Vagina (tissue), 2 donors: Measurements from ENCODE around the gene FAR2. TPM values are rescaled to one million over a fixed set of nuclear protein-coding genes. Genes with fewer than 3 reads are reported as not detected.

Experiments used
- DNase-seq, 2 donors: peaks; one replicate each; pipeline ENCODE4 v3.0.0-alpha.2; 2017; ENCODE audit errors: extremely low spot score in 2 of 2
- H3K27ac ChIP-seq: fragments of 200-600 bp; sonication (generic); one replicate; pipeline ENCODE4 v1.5.1; 2019
- H3K27me3 ChIP-seq: fragments of 200-600 bp; sonication (generic); one replicate; pipeline ENCODE4 v1.5.1; 2019
- H3K36me3 ChIP-seq, 2 donors: fragments of 200-600 bp; sonication (generic); one replicate each; pipeline ENCODE4 v1.5.1; 2017 to 2019
- H3K4me1 ChIP-seq: fragments of 200-600 bp; sonication (generic); one replicate; pipeline ENCODE4 v1.5.1; 2019
- H3K4me3 ChIP-seq, 2 donors: fragments of 200-600 bp; sonication (generic); 1 replicate in 1 of 2; 2 replicates in 1 of 2; pipeline ENCODE4 v1.5.1; 2016 to 2019
- H3K9me3 ChIP-seq: fragments of 200-600 bp; sonication (generic); one replicate; pipeline ENCODE4 v1.5.1; 2019
- POLR2A ChIP-seq, 2 donors: fragments of 450-650 bp; IDR thresholded peaks; one replicate each; pipeline ENCODE4 v1.6.1; 2017; ENCODE audit warnings: antibody characterized with exemption in 2 of 2, mild to moderate bottlenecking in 2 of 2, moderate library complexity in 2 of 2
- POLR2AphosphoS5 ChIP-seq, 2 donors: sonication (generic); formaldehyde crosslinking; IDR thresholded peaks; one replicate each; pipeline ENCODE4 v1.9.0; 2017; ENCODE audit warnings: antibody characterized with exemption in 2 of 2, mild to moderate bottlenecking in 2 of 2, low read depth in 1 of 2; ENCODE audit not compliant: insufficient read depth in 1 of 2
- intact Hi-C: fragments of 100-400 bp; cut with DNase I; formaldehyde crosslinking; loops from one replicate; pipeline ENCODE4 v1.15.1; 2023
- total RNA-seq: library from RNA; depleted of rRNA; stranded (reverse); fragments of >200 nt; gene quantifications from one replicate; pipeline ENCODE4 v1.2.3, GENCODE V29; 2016
- TF ChIP-seq, protein P1 (sequence below), 3 experiments: fragments of 450-650 bp in 2 of 3; fragments of 200-600 bp in 1 of 3; sonication (generic) in 1 of 3; IDR thresholded peaks; one replicate each; pipeline ENCODE4 v1.5.1; 2017 to 2019; ENCODE audit warnings: antibody characterized with exemption in 3 of 3, mild to moderate bottlenecking in 2 of 3, moderate library complexity in 2 of 3

FAR2 gene
- total RNA-seq, 1 donor from 2014 or later: 16.2 TPM

DNA sequence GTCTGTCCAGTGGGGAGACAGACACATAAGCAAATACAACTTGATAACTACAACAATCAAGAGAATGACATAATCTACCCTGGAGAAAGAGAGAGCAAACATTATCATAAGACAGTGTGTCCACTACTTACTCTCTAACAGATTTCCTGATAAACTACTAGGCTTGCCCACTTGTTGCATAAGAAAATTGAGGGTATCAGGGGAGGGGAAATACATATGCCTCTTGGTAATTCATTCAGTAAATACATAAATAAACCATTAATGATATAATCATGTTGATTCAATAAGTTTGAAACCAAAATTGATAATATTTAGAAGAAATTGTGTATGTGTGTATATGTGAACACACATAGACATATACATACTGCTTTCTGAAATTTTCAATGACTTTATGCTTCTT is 155.3 kb downstream of the FAR2 start:
- no peak overlapping the region for H3K4me3 ChIP-seq
- DNase-seq: no peak
- H3K4me1 ChIP-seq: no peaks in the 10 kb centered on the region
- no peaks in the 10 kb centered on the region for H3K36me3 ChIP-seq
- TF ChIP-seq POLR2AphosphoS5 (IDR thresholded peaks at IDR 0.05; ENCODE audit: insufficient read depth in 1 of 2, low read depth in 1 of 2) (no peak), POLR2A (IDR thresholded peaks at IDR 0.05) (no peak)
- TF ChIP-seq, protein P1, sequence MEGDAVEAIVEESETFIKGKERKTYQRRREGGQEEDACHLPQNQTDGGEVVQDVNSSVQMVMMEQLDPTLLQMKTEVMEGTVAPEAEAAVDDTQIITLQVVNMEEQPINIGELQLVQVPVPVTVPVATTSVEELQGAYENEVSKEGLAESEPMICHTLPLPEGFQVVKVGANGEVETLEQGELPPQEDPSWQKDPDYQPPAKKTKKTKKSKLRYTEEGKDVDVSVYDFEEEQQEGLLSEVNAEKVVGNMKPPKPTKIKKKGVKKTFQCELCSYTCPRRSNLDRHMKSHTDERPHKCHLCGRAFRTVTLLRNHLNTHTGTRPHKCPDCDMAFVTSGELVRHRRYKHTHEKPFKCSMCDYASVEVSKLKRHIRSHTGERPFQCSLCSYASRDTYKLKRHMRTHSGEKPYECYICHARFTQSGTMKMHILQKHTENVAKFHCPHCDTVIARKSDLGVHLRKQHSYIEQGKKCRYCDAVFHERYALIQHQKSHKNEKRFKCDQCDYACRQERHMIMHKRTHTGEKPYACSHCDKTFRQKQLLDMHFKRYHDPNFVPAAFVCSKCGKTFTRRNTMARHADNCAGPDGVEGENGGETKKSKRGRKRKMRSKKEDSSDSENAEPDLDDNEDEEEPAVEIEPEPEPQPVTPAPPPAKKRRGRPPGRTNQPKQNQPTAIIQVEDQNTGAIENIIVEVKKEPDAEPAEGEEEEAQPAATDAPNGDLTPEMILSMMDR (IDR thresholded peaks at IDR 0.05): no peak
- H3K9me3 ChIP-seq: no peaks in the 10 kb centered on the region
- H3K27me3 ChIP-seq: no peaks in the 10 kb centered on the region
- intact Hi-C loops: no loop called here
- H3K27ac ChIP-seq: no peak overlapping the region

DNA sequence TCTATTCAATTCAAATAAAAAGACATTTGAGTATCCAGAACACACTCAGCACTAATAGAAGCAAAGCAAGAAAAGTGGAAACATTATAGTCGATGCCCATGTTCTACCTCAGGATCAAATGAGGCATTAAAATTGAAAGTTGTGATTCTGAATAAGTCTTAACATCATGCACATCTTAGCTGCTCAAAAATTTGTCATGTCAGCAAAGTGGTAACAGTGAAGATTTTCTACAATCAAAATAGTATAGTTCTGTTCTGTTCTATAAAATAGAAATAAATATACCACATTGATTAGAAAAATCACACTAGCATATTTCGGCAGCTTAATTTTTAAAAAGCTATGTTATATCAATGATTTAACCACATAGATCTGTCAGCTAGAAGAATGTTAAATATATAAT is 157.2 kb downstream of the FAR2 start:
- intact Hi-C loops: no loop called here
- Histone ChIP-seq H3K4me1 (no peaks in the 10 kb centered on the region), H3K4me3 (no peak overlapping the region), H3K27ac (no peak overlapping the region), H3K9me3 (no peaks in the 10 kb centered on the region), H3K27me3 (no peaks in the 10 kb centered on the region), H3K36me3 (no peaks in the 10 kb centered on the region)
- TF ChIP-seq POLR2AphosphoS5 (IDR thresholded peaks at IDR 0.05; ENCODE audit: insufficient read depth in 1 of 2, low read depth in 1 of 2): no peak
- TF ChIP-seq, protein P1 (IDR thresholded peaks at IDR 0.05): no peak
- TF ChIP-seq POLR2A (IDR thresholded peaks at IDR 0.05): no peak
- DNase-seq: no peak

DNA sequence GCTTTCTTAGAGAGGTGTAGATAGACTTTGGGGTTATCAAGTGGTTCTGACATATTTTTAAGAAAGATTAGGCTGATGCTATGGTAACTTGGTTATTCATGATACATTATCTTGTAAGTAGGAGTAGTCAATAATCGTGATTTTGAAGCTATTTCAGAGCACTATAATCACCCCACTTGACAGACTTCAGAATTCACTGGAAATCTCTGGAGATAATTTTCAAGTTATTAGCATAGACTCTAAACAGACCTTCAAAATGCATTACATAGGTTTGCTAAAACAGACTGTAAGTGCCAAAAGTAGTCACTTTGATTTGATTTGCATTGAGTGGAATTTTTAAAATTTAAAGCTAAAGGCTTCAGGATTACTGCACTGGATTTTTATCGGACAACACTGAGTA is 157.6 kb downstream of the FAR2 start:
- no peak for DNase-seq
- intact Hi-C loops: no loop called here
- no peak overlapping the region for H3K4me3 ChIP-seq
- no peaks in the 10 kb centered on the region for H3K4me1 ChIP-seq
- H3K9me3 ChIP-seq: no peaks in the 10 kb centered on the region
- H3K27me3 ChIP-seq: no peaks in the 10 kb centered on the region
- H3K36me3 ChIP-seq: no peaks in the 10 kb centered on the region
- H3K27ac ChIP-seq: no peak overlapping the region
- TF ChIP-seq POLR2AphosphoS5 (IDR thresholded peaks at IDR 0.05; ENCODE audit: insufficient read depth in 1 of 2, low read depth in 1 of 2) (no peak), POLR2A (IDR thresholded peaks at IDR 0.05) (no peak)
- TF ChIP-seq, protein P1 (IDR thresholded peaks at IDR 0.05): no peak

DNA sequence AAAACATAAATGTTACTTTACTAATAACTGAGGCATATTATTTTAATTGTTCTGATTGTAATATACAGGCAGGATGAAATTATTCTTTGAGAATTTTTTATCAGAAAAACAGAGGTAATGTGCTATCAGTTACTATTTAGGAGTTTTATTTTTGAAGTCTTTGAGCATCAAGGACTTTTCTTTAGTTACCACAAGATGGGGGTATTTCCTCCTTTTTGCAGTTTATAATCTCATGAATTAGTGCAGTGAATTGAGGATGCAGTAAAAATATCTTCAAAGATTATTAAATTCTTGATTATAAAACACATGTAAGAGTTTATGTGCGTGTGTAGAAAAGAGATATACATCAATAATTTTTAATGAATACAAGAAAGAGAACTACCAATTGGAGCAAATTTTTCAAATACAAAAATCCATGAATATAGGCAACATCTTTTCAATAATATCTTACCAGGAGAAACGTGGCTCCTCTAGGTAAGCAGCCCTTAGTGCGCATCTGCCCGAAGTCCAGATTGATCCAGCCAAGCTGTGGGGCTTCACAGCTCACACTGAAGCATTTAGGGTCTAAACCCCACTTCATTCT is 160.3 kb downstream of the FAR2 start:
- intact Hi-C loops: no loop called here
- no peak for DNase-seq
- H3K36me3 ChIP-seq: no peaks in the 10 kb centered on the region
- no peak for TF ChIP-seq POLR2AphosphoS5 (IDR thresholded peaks at IDR 0.05; ENCODE audit: insufficient read depth in 1 of 2, low read depth in 1 of 2)
- TF ChIP-seq, protein P1 (IDR thresholded peaks at IDR 0.05): peak in 1 of 3 experiments; percentile 30
- H3K4me3 ChIP-seq: no peak overlapping the region
- no peak overlapping the region for H3K27ac ChIP-seq
- no peaks in the 10 kb centered on the region for H3K27me3 ChIP-seq
- H3K4me1 ChIP-seq: no peaks in the 10 kb centered on the region
- H3K9me3 ChIP-seq: no peaks in the 10 kb centered on the region

DNA sequence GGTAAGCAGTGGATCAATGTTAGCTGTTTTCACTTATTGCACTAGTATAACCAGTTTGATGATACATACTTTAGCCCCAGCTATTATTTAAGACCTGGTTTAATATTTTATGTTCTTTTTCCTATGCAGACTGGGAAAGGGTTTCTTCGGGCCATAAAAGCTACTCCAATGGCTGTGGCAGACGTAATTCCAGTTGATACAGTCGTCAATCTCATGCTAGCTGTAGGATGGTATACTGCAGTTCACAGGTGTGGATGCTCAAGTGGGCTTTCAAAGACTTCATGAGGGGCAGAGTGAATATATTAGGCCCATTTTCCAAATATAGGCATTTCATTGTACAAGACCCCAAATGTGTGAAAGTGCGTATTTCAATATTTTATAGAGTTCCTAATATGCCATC is 161.8 kb downstream of the FAR2 start:
- no peaks in the 10 kb centered on the region for H3K36me3 ChIP-seq
- DNase-seq: no peak
- H3K9me3 ChIP-seq: no peaks in the 10 kb centered on the region
- TF ChIP-seq POLR2AphosphoS5 (IDR thresholded peaks at IDR 0.05; ENCODE audit: insufficient read depth in 1 of 2, low read depth in 1 of 2) (no peak), POLR2A (IDR thresholded peaks at IDR 0.05) (no peak)
- TF ChIP-seq, protein P1 (IDR thresholded peaks at IDR 0.05): no peak
- intact Hi-C loops: loop anchor here (10.0 kb wide), 1 partner anchor 236 kb away; no protein-coding TSS in a partner anchor
- no peak overlapping the region for H3K27ac ChIP-seq
- no peak overlapping the region for H3K4me3 ChIP-seq
- H3K27me3 ChIP-seq: no peaks in the 10 kb centered on the region
- H3K4me1 ChIP-seq: no peaks in the 10 kb centered on the region
